Epidermal melanocyte (primary cell): Measurements from ENCODE around the gene PRKAG1.
"Not testable (repeated sequence)": the region's sequence is repeated elsewhere in the genome, so short reads cannot be mapped to it uniquely, and the experiment has no call there.

Experiments used
- DNase-seq: peaks from one replicate; pipeline ENCODE4 v3.0.0; 2011; ENCODE audit warnings: low spot score; ENCODE audit not compliant: insufficient read length

The PRKAG1 gene

DNA sequence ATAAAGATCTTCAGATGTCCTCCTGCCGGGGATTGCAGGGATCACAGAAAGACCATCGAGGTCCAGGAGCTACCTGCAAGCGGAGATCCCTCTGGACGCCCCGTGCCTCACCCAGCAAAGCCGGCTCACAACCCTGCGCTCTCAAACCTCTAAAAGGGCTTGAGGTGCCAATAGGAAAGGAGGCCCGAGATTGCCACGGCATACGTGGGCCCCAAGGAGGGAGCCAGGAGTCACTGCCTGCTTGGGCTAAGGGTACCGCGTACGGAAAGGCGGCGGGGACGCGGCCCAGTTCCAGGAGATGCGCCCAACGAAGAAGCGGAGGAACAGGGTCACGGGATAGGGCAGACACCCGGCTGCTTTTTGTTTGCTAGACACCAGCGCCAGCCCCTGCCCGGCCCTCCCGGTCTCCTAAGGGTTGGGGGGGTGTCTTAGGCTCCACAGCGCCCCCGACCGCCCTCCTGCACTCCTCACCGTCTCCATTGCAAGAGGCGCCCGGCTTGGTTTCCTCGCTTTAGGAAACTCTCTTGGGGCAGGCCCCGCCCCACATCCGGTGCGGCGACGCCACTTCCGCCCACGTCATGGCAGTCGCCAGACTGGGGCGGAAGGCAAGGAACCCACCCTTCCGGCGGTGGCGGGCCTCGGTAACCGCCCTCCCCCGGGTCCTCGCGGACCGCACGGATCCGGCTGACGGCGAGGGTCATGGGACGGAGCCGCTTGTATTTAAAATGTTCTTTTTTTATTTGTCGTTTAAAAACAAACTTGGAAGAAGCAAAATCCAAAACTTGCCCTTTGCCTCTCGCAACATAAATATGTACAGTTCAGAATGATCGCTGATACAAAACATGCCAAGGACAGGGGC lies at the start of gene PRKAG1:
Gene PRKAG1 (minus strand): TSS at position 516 of the 859 bp plus-strand sequence. CDS start 36 bp downstream, at position 480.
- DNase-seq: peak; percentile 96

DNA sequence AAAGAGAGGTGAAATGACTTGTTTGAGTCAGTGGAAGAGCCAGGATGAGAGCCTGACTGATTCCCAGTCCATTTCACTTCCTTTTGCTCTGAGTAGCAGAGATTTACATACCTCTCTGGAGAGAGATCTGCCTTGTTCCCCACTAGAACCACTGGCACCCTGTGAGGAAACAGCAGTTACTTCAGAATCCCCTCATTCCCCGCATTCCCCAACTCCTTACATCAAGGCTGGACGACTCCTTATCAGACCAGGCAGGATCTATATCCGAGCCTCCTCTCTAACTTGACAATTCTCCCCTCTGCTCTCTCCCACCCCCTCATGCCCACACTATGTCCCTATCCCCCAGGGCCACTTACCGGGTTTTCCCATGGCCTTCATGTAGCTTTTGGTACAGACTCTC lies 47.5 kb upstream of the PRKAG1 start:
- DNase-seq: no peak

DNA sequence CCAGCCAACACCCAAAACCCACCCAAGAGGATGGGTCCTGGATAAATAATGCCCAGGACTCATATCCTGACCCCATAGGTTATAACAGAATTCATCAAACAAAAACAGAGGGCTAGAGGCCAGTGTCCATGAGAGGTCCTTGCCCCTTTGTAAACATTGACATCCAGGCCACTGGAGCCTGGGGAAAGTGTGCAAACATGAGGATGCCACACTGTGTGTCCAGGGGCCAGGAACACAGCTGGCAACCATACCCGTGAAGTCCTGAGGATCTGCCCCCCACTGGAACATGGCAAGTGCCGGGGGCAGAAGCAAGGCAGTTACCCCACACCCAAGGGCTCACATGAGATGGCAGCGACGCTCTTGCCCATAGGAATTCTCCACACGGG lies 46.2 kb upstream of the PRKAG1 start:
- DNase-seq: no peak

DNA sequence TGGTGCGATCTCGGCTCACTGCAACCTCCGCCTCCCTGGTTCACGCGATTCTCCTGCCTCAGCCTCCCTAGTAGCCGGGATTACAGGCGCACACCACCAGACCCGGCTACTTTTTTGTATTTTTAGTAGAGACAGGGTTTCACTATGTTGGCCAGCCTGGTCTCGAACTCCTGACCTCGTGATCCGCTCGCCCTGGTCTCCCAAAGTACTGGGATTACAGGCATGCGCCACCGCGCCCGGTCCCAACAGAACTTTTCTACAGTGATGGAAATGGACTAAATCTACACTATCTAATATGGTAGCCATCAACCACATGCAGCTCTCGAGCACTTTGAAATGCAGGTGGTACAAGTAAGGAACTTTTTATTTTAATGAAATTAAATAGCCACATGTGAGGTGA lies 43.3 kb upstream of the PRKAG1 start:
- not testable (repeated sequence) for DNase-seq

DNA sequence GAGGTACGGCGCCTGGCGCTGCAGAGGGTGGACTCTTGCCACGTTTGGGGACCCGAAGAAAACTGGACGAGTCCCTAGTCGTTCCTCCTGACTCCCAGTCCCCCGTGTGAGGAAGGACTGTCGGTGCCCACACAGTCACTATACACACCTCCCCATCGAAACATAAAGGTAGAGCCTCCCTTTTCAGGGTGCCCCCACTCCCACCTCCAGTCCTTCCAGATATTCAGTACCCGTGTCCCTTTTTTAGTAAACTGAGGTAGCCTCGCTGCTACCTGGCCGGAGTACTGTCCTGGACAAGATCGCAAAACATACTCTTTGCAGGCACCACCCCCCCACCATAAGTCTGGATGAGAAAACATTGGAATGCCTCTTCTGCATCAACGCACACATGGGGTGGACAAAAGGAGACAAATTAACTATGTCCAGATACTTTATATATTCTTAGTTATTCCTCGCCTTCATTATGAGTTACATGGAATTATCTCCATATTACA lies 42.6 kb upstream of the PRKAG1 start:
- peak; percentile 13 for DNase-seq

DNA sequence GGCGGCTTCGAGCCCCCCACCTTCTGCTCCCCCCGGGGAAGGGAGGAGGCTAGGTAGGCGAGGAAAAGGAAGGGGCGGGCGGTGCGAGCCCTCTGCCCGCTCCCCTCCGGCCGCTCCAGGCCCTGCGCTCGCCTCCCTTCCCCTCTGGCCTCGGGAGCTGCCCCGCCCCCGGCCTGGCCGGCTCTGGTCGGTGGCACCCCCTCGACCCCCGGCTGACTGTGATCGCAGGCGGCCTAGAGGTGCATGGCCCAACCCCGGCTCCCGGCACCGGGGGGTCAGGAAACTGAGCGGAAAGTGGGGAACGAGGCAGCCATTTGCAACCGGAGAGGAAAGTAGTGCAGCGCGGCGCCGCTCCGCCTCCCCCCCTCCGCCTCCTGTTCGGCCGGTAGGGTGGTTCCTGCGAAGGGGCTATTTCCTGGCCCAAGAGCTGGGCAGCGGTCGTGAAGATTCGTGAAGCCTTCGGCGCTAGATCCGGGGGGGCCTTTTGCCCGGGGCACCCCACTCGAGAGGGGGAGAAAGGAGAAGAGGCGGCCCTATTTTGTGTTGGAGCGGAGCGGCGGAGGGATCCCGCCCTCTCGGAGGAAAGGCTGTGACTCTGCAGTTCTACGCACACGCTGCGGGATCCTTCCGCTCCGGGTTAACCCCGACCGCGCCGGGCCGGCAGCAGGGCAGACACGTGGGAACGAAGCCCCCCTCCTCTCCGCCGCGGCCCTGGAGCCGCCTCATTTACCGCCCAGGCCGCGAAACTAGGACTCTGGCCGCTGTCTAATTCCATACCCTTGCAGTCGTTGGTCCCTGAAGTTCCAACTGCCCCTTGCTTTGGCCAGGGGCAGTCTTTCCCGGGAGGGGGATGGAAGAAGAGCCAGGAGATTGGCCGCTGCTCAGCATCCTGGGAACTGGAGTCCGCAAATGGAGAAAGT lies 41.9 kb upstream of the PRKAG1 start, which contains the start of gene KMT2D:
Gene KMT2D (minus strand): TSS at position 558 of the 920 bp plus-strand sequence. CDS start 5,470 bp downstream, outside the sequence.
- peak; percentile 98 for DNase-seq

DNA sequence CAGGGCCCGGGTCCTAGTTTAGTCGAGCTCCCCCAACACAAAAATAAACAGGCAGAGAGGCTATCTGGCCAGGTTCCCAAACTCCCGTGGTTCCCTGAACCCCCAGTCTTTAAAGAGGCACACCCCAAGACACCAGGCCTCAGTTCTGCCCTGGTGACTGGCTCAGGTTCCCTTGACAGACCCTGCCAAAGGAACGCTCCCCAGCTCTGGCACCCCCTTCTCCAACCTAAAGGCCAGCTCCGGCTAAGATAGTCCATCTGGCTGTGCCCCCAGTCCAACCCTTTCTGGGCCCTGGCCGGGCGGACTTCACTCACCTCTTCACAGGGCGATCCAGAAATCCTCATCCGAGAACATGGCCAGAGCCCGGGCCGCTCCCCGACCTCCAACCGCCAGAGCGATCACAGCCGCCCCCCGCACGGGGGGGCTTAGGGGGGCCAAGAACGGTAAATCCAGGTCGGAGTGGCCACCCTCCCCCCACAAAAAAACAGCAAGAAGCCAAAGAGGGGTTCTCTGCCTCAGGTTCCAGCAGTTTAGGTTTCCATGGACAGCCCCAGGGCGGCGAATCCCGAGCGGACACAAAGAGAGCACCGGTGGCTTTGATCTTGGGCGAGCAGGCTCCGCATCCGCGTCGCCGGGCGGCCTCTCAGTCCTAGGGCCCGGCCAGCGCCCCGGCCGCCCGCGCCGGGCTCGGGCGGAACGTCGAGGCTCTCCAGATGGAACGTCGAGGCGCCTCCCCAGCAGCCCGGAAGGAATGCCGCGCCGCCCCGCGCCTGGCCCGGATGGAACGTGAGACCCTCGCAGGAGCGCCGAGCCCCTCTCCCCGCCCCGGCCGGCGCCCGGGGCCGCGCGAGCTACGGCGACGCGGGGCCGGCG lies 41.0 kb upstream of the PRKAG1 start:
- peak; percentile 22 for DNase-seq

DNA sequence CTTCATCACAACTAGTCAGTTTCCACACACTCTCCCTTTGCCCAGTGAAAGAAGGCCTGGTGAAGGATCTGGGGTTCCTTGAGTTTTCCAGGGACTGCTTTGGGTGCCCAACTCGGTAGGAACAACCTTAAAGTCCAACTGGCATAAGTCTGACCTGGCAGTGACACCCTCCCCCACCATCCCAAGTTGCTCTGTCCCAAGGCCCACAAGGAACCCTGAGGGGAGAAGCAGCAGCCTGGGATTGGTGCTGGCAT lies 40.4 kb upstream of the PRKAG1 start:
- DNase-seq: no peak

DNA sequence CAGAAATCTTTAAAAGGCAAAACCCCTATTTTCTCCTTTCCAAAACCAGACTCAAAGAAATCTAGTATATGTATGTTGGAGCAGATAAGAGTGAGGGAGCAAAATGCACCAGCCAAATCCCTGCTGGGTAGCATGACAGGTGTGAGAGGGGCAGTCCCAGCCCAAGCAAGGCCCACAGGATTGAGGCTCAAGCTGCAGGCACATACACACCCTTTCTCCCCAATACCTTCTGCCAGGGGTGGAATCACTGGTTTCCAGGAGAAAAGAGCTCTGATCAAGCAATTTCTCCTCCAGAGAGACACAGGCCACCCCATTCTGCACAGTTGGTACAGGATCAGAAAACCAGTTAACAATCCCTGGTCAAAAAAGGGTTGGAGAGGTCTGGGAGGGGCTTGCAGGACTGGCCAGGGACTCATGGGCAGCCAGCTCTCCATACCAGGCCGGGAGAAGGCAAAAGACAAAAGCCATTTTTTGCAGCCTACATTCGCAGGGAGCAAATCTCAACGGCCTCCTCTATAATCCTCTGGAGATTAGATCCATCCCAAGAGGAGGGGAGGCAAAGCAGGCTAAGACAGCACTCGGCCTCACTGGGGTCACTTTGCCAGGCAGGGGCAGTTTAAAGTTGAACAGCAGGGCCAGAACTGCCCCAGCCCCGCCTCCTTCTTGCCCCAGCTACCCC lies 39.9 kb upstream of the PRKAG1 start:
- DNase-seq: peak; percentile 15

DNA sequence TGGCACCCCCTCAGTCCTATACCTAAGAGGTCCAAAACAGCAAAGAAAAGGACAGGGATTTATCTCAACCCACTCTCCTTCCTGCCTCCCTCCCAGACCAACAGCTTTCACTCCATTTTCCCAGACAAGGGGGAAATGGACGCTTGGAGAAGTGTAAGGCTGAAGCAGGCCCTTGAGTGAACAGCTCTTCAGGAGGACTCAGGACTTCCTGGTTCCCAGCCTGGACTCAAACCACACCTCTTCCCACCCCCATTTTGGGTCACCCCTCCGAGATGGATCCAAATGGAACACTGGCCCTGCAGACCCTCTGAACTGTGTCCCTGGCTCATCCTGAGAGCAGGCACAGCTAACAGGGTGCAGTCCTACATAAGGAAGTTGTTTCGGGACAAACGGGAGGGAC lies 39.3 kb upstream of the PRKAG1 start:
- peak; percentile 14 for DNase-seq

DNA sequence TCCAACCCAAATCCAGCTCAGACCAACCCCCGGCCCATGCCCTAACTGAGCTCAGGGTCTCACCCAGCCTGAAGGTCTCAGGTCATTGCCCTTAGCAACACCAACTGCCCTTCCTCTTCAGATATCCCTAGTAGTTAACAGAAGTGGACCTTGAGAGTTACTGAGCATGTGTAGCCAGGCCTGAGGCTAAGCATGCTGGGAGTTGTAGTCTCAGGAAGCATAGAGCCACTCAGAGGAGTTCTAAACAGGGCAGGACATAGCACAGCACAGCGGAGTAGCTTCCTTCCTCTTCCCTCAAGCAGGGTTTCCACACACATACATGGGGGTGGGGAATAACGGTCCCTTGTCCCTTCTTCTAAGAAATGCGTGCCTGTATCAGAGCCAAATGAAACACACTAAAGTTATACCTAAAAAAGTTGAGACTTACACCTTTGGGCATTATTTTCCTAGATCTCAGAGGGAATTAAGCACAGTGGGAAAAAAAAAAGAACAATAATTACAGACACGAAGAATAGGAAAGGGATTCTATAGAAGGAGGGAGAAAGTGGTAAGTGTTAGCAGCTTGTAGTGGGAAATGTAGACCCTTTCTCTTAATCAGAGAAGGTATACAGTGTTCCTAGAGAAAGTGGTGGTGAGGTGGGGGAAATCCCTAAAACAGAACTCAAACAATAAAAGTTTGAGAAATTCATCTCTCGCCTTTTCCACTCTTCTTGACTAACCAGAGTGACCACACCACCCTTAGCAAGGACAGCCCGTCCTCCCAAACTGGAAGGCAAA lies 37.6 kb upstream of the PRKAG1 start:
- peak; percentile 96 for DNase-seq

DNA sequence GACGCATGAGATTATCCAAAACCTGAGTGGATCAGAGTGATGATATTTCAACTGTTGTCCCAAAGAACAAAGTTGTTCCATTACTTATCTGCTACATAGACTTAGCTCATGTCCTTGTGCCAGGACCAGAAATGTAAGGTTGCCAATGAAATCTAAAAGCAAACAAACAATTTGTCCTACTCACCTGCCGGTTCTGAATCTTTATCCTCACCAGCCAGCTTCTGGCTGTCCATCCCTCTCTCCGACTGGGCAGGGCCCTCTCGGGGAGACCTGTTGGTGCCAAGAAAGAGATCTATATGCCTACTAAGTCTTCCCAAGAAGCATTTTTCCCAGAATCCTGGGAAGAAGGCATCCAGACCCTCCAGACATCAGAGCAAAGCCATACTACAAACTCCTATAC lies 36.5 kb upstream of the PRKAG1 start:
- DNase-seq: no peak

DNA sequence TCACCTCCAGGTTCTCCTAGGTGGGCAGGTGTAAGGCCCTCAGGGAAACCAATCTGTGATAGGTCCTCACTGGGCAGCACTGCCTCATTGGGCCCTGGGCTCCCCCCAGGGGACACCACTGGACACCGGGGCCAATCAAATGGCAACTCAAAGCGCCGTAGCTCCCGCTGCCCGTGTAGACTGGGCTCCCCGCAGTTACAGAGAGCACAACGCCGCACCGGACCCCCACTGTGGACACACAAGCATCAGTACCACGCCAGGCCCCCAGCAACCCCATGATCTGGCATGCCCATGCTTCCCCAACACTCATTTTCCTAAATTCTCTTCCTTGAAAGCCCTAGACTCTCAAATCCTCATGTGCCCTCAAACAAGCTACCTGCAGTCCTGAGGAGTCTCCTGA lies 35.9 kb upstream of the PRKAG1 start:
- DNase-seq: no peak

DNA sequence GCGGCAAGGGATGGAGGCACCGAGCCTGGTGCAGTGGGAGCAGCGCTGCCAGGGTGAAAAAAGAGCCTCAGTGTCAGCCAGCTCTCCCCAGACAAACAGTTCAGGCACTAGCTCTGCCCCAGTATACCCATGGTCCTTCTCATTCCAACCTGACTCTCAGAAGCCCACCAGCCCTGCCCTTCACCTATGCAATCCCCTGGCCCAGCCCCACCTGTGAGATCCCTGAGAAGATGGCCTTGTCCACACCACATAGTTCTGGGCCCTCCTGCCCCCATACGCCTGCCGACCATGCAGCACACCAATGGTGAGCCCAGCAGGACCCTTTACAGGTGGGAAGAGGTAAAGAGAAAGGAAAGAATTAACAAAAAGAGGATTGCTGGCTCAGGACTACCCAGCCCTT lies 35.5 kb upstream of the PRKAG1 start:
- DNase-seq: peak; percentile 8

DNA sequence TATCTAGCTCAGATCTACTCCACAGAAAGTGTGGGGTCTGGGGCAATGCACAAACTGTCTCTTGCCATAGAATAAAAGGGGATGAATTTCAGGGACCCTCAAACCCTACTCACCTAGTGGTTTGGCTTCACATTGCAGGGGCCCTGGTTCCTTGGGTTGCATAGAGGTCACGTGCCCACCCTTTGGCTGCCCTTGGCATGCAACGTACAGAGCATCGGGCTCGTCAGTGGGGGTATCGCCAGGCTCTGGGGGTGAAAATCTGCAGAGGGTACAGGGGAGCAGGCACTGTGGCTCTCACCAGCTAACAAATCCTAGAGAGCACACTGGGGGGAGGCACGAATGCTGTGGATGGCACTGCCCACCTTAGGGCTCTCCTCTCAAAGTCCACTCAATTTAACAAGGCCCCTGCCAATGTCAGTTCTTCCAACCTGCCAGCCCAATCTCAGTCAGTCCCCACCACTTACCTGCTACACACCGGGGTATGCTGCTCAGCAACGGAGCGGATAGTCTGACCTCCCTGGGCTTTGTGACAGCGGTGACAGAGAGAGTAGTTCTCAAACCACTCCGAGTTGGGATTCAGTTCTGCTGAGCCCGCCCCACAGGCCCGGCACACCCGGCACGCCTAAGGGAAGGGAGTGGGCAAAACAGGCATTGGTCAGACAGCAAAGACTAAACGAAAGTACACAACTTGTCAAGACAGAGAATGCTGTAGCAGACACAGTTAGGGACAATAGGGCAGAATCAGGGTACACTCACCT lies 34.1 kb upstream of the PRKAG1 start:
- DNase-seq: peak; percentile 12

DNA sequence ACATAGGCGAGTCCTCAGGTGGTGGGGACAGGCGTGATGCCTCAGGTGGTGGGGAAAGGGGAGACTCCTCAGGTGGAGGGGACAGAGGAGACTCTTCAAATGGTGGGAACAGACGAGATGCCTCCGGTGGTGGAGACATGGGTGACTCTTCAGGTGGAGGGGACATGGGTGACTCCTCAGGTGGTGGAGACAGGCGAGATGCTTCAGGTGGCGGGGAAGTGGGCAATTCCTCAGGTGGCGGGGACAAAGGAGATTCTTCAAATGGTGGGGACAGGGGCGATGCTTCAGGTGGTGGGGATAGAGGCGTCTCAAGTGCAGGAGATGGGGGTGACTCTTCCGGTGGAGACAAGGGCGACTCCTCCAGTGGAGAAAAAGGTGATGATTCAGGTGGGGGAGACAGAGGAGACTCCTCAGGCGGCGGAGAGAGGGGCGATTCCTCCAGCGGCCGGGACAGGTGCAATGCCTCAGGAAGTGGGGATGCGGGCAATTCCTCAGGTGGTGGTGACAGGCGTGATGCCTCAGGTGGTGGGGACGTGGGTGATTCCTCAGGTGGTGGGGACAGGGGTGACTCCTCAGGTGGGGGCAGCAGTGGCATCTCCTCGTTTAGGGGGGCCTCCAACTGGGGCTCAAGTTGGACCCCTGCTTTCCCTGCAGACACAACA lies 33.3 kb upstream of the PRKAG1 start:
- peak; percentile 14 for DNase-seq

DNA sequence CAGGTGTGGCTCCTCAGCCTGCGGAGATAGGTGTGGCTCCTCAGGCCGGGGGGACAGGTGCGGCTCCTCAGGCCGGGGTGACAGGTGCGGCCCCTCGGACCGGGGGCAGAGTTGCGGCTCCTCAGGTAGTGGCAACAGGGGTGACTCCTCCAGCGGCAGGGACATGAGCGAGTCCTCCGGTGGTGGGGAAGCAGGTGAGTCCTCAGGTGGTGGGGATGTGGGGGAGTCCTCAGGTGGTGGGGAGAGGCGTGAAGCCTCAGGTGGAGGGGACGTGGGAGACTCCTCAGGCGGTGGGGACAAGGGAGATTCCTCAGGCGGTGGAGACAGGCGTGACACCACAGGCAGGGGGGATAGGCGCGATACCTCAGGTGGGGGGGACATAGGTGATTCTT lies 32.8 kb upstream of the PRKAG1 start:
- DNase-seq: peak; percentile 10

DNA sequence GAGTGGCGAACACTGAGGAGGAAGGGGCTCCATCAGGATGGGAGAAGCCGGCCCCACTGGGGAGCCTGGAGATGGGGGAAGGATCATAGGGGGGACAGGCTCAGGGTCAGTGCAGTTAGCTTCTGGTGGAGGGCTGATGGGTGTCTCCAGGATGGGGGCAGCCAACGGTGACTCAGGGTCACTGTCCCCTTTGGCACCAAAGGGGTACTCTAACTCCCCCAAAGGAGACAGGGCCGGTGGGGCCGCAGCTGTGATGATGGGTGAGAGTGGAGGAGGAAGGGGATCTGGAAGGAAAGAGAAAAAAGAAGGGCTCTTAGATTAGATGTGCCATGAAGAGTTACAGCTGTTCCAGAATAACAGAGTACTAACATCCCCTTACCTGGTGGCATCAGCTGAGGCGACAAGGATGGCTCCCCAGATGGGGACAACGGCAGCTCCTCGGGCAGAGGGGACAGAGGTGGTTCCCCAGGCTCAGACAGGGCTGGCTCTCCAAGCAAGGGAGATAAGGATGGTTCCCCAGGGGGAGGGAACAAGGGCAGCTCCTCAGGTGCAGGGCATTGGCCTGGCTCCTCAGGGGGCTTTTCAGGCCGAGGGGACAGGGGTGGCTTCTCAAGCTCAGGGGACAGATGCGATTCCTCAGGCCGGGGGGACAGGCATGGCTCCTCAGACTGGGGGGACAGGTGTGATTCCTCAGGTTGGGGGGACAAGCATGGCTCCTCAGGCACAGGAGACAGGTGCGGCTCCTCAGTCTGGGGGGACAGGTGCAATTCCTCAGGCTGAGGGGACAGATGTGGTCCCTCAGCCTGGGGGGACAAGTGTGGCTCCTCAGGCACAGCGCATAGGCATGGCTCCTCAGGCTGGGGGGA lies 32.2 kb upstream of the PRKAG1 start:
- peak; percentile 14 for DNase-seq
